ENCODE results near the gene WDR37.

Gene WDR37

DNA sequence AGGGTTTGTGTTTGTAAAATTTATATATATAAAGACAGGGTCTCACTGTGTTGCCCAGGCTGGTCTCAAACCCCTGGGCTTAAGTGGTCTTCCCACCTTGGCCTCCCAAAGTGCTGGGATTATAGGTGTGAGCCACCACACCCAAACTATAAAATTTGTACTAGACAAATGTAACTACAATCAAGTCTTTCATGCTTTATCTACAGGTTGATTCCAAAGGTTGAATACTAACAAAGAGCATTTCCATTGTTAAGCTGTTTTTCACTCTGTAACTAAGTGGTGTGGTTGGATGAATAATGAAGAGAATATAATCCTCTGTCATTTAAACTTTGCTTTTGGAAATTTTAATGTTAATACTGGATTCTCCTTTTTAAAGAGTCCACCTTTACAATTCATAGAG is 22.5 kb downstream of the WDR37 start:
- no peak for DNase-seq

DNA sequence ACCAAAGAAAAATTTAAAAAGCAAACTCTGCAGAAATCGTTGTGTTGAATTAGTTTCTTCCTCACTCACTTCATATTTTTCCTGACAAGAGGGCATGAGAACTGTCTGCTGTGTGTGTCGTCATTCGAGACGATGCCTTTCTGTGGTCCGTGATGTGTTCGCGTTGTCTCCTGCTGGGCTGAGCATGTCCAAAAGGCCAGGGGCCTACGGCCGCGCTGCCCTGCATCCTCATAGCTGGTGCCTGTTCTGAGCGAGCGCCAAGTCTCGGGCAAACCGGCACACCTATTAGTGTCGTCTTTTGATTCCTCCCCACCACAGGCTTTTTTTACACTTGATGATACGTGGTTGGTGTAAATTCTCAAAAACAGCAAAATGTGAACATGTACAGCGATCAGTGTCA is 27.4 kb downstream of the WDR37 start:
- no peak for DNase-seq

DNA sequence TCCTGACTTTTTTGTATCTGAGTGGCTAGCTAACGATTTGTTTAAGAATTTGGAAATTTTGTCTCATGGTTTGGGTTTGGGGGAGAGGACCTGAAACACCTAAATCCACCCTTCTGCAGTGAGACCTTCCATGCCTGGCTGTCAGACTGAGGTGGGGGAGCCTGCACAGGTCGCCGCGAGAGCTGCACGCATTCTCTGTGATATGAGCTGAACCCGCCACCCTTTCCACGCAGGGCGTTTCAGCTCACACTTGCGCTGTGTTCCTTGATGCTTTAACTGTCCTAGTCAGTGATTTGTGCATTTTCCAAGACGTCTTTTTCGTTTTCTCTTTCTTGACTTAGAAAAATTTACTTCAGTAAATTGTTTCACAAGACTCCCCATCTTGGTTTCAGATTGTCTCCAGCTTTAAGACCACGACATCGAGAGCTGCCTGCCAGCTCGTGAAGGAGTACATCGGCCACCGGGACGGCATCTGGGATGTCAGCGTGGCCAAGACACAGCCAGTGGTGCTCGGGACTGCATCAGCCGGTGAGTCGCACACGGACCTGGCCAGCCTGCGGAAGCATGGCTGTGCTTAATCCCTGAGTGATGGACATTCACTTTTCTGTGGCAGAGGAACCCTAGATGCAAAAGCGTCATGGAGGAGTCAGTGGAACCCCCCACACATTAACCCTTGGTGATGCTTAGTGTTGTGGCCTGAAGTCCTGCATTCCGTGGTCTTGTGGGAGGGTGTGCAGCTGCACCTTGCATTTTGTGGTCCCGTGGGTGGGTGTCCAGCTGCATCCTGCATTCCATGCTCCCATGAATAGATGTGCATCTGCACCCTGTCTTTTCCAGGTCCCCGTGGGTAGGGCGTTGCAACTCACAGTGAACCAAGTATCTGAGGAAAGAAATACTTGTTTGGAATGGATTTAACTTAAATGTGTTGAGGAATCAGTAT is 28.1 kb downstream of the WDR37 start:
- no peak for DNase-seq

DNA sequence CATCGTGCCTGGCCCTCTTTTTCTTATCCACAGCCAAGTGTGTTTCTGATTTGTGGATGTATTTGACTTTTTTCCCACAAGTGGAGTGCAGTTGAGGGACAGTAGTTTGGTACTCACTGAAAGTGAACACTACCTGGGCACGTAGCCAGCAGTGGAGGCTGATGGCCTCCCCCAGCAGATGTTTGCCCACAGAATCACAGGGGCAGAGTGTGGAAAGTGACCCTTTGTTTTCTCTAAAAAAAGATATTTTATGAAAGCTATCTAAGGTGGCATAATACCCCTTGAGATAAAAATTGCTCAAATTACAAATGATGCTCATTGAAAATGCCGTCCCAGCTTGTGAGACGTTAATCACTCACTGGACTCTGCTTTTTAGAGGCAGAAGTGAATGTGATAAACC is 29.1 kb downstream of the WDR37 start:
- DNase-seq: no peak

DNA sequence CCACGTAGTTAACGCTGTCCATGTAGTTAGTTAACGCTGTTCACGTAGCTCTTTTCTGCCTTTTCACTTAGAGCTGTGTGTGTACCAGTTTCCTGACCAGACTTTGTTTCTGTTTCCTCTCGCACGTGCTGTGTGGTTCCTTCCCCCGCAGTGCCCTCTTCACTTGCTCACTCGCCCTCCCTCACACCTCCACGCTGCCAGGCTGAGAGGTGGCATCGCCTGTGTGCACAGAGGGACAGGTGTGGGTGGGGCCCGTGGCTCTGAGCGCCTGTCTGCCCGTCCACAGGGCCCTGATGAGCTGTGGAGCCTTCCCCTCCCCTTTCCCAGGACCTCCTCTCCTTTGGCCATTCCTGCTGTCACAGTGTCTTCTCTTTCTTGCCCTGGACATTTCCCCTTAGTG is 30.6 kb downstream of the WDR37 start:
- no peak for DNase-seq

DNA sequence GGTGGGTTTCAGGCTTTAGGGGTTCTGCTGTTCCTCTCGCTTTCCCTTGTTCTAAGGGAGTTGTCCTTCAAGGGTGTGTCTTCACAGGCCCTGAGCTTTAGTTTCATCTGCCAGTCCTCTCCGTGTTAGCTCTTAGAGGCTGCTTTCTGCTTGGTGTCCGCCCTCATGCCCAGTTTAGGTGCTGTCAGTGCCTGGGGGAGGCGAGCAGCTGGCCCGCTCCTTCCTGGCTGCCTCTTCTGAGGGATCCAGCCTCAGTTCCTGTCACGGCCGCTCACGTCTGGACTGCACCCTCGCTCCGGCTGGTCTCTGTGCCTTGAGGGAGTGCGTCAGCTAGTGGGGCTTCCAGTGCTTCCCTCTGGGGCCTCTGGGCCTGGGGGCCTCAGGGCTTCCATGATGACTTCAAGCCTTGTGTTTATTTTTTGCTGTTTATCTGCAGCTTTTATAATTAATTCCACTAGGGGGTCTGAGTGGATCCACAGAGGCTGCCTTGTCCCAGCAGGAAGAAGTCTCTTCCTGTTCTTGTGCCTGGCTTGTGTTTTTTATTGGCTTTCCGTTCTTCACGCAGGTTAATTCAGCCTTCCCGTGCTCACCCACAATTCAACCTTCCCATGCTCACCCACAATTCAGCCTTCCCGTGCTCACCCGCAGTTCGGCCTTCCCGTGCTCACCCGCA is 33.0 kb downstream of the WDR37 start:
- no peak for DNase-seq

DNA sequence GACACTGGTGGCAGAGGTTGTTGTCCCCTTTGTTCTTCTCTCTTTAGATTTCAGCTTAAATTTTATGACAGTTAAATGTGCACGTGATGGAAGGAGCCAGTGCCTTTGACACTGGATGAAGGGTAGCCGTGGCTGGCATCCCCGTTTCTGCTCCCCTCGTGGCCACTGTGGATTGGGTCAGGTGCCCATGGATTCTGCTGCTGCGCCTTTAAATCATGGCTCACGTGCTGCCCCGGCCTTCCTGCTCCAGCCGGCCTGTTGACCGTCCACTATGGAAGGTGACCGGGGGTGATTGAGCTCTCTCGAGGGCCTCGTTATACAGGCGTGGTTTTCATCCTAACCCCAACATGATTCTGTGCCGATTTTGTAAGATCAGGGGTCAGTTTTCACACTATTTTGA is 34.5 kb downstream of the WDR37 start:
- no peak for DNase-seq

DNA sequence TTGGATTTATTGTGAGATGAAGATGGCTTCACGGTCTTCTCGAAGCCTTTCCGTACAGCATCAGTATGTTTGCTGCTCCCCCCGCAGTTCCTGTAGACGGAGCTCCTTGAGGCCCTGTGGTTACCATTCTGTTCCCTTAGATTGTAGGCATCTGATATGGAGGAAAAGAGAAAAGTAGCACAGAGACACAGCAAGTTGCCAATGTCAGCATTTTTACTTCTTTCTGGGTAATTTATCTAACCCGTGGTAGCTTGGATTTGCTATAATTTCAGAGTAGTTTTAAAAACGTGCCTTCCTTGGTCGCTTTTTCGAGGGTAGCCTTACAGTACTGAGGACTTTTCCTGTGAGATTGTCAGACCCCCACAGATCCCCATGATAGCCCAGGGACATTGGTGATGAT is 37.5 kb downstream of the WDR37 start:
- DNase-seq: no peak

DNA sequence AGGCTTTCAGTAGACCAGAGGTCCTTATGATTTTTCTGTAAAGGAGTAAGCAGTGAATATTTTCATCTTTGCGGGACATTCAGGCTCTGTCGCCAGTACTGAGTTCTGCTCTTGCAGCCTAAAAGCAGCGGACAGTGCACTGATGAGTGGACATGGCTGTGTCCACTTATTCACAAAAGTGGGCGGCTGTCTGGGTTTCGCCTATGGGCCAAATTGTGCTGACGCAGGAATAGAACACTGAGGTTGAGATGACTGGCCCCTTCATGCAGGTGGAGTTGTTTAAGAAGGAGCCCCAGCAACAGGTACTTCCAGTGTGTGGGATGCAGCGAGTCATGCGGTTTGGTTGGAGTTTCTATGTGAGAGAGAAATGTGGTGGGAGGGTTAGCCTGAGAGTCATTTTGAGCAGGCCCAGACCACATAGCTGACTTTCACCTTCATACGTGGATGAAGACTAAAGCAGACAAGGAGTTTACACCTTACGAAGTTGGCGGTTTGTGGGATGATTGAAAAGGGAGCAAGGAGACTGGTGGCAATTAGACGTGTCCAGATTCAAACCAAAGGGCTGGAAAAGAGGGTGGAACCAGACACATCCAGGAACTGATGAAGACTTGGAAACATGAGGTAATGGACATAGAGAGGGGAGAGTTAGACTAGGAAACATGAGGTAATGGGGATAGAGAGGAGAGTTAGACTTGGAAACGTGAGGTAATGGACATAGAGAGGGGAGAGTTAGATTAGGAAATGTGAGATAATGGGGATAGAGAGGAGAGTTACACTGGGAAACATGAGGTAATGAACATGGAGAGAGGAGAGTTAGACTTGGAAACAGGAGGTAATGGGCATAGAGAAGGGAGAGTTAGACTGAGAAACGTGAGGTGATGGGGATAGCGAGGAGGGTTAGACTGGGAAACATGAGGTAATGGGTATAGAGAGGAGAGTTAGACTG is 38.2 kb downstream of the WDR37 start:
- no peak for DNase-seq

DNA sequence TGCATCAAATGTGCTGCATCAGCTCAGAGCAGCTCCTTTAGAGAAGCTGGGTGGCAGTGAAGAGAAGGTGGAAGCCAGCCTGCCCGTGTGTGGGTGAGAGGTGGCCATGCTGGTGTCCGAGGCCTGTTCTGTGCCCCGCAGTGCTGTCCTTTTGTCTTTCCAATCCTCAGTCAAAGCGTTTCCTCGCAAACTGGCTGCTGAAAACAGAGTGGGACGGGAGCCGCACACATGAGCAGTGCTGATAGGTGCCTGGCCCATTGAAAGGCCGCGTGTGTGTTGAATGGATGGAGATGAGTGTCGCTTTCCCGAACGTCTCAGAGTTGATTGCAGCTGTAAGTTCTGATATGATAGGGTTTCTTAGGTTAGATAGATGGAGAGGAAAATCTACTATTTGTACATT is 39.3 kb downstream of the WDR37 start:
- DNase-seq: no peak

DNA sequence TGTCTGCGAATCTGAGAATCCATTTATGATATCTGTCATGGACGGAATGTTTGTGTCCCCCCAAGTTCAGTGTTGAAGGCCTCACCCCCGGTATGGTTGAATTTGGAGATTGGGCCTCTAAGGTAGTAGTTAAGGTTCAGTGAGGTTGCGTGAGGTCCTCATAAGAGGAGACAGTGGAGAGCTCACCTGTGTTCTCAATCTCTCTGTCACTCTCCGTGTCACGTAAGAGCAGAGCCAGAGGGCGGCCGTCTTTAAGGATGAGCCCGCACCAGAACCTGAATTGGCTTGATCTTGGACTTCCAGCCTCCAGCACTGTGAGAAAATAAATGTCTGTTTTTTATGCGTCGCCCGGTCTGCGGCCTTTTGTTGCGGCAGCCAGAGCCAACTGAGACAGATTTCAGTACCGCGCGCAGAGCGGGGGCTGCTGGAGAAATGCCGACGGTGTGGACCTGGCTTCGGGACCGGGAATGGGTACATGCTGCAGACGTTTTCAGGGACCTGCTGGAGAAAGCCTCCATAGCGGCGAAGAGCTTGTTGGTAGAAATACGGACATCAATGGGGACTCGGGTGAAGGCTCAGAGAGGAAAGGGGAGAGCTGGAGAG is 40.2 kb downstream of the WDR37 start:
- no peak for DNase-seq

DNA sequence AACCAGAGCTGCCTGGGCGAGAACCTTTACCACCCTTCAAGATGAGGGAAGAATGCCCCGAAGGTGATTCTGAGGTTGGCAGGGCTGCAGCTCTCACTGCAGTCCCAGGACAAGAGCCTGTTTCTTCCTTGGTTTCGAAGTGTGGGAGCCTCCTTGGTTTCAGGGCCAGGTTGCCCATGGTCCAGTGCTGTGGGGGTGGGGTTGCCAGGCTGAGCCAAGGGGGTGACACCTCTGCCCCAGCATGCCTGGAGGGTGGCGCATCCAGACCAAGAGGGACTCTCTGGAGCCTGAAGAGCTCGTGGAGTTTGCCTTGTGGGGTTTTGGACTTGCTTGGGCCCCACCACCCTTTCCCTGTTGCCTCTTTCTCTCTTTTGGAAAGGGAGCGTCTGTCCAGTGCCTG is 41.3 kb downstream of the WDR37 start:
- DNase-seq: no peak

DNA sequence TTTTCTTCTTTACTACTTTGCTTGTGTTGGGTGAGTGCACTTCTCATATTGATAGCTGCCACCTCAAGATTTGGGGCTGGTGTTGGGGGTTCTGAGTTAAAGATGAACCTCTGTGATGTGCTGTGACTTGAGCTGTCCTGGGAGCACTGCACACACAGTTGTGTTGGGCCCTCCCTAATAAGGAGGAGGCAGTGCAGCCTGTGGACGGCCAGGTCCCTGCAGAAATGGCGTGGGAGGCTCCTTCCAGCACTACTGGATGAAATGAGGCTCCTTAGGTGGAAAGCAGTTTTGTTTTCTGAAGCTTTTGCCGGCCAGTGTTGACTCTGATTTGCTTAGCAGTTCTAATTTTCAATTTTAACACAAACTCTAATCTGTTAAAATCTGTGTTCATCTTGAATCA is 44.0 kb downstream of the WDR37 start:
- DNase-seq: no peak

DNA sequence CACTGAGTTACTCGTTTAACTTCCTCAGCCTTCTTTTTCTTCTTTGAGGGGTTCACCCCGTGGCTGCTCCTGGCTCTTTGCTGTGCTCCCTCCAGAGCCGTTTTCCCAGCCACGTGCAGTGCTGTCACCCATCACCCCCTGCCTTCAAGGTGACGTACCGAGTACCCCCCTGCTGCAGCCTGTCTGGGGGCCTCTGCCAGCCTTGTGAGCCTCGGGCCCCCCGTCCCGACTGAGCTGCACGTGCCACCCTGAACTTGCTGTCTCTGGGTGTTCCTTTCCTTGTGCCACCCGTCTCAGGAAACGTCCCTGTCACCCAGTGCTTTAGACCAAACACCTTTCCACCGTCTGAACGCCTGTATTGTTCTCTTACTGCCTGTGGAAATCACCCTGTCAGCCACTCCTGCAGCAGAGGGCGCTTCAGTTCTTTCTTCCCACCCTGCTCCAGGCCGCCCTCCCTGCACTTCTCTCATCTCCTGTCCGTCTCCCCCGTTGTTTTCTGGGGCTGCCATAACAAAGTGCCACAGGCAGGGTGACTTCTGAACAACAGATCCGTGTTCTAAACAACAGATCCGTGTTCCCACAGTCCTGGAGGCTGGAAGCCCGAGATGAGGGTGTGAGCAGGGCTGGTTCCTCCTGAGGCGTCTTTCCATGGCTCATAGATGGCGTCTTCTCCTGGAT is 44.6 kb downstream of the WDR37 start:
- DNase-seq: no peak

DNA sequence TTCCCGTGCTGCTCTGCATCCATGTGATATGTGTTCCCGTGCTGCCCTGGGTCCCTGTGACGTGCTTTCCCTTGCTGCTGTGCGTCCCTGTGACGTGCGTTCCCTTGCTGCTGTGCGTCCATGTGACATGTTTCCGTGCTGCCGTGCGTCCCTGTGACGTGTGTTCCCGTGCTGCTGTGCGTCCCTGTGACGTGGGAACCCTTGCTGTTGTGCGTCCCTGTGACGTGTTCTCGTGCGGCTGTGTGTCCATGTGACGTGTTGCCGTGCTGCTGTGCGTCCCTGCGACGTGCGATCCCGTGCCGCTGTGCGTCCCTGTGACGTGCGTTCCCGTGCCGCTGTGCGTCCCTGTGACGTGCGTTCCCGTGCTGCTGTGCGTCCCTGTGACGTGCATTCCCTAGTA is 45.8 kb downstream of the WDR37 start:
- no peak for DNase-seq

DNA sequence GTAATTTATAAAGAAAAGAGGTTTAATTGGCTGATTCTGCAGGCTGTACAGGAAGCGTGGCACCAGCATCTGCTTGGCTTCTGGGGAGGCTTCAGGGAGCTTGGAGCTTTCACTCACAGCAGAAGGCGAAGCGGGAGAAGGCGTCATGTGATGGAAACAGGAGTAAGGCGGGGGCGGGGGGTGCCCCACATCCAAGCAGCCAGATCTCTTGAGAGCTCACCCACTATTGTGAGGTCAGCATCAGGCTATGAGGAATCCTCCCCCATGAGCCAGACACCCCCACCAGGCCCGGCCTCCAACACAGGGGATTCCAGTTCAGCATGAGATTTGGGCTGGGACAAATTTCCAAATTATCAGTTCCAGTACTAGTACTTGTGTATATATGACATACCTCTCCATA is 46.2 kb downstream of the WDR37 start:
- DNase-seq: no peak

DNA sequence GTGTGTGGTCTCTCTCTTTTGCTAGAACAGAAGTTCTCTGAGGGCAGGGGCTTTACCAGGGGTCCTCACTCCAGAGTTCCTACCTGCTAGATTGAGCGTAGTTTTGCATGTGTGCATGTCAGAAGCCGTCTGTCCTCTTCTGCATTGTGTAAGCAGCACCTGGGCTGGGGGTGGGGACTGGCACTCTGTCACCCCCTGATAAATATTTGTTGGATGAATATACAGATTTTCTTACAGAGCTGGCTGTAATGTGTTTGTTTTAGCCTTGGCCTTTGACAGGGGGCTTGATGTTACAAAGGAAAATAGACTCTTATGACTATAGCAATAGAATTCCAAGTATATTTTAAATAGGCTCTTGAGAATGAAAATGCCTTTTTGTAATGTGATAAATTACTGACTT is 46.6 kb downstream of the WDR37 start:
- no peak for DNase-seq

DNA sequence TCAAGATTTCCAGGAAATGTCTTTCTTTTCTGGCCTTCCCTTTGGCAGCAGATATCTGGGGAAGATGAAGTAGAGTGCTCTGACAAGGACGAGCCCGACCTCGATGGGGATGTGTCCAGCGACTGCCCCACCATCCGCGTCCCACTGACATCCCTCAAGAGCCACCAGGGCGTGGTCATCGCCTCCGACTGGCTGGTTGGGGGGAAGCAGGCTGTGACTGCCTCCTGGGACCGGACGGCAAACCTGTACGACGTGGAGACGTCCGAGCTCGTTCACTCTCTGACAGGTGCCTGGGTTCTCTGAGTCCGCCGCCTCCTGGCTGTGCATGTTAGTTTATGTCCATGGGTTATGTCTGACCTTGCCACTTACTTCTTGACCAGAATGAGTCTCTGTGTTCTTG is 47.4 kb downstream of the WDR37 start:
- DNase-seq: no peak

DNA sequence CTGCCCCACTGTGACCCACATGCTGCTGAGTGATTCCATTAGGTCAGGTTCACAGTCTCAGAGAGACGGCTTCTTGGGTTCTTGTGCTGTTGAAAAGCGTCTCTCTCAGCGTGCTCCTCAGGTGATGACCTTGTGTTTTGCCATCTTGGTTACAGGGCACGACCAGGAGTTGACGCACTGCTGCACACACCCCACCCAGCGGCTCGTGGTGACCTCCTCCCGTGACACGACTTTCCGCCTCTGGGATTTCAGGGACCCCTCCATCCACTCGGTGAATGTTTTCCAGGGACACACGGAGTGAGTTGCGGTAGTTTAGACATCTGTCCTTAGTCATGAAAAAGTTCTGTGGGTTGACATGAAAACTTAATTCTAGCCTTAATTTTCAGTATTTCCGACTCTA is 48.8 kb downstream of the WDR37 start:
- no peak for DNase-seq

DNA sequence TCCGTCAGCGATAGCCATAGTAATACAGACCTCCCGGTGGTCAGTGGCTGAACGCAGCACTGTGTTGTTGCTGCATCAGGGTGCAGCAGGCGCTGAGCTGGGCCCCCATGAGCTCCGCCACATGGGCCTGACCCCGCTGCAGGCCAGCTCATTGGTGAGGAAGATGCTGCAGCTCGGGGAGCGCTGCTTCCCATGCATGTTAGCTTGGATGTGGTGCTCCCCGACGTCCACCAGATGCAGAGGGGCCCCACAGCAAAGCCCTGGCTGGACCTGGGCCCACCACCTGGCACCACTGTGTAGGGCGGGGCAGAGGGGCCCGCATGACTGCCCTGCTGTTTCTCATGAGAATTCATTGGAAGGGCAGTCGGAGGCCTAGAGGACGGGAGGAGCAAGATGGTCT is 50.8 kb downstream of the WDR37 start:
- no peak for DNase-seq

DNA sequence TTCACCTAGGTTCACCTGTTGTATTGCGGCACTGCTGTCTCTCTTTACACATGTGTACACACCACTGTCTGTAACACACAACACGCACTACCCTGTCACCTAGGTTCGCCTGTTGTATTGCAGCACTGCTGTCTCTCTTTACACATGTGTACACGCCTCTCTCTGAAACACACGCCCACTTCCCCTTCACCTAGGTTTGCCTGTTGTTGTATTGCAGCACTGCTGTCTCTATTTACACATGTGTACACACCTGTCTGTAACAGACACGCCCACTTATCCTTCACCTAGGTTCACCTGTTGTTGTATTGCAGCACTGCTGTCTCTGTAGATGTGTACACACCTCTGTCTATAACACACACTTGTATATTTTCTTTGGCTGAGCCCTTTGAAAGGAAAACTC is 51.5 kb downstream of the WDR37 start:
- no peak for DNase-seq
